H1 (cell line): ENCODE measurements around the gene LHX2.

Experiments used
- BRCA1 ChIP-seq: IDR thresholded peaks from 2 replicates; pipeline ENCODE4 v1.6.1; 2012; ENCODE audit warnings: low read depth, low read length, improper control_type of control experiment
- CBX8 ChIP-seq: fragments of 300-800, 300-1000 bp; sonication (generic); IDR thresholded peaks from 2 replicates; pipeline ENCODE4 v1.7.1; 2016; ENCODE audit warnings: low read depth, low read length, borderline replicate concordance
- CHD2 ChIP-seq: IDR thresholded peaks from 2 replicates; pipeline ENCODE4 v1.6.1; 2012; ENCODE audit warnings: low read length, improper control_type of control experiment
- CHD7 ChIP-seq: fragments of 300-600 bp; sonication (generic); IDR thresholded peaks from 2 replicates; pipeline ENCODE4 v1.7.1; 2012; ENCODE audit warnings: low read length, moderate library complexity, mild to moderate bottlenecking, inconsistent platforms; ENCODE audit not compliant: insufficient replicate concordance
- CTCF ChIP-seq, 3 experiments: IDR thresholded peaks; 1 replicate in 2 of 3; 2 replicates in 1 of 3; pipeline versions ENCODE4 v1.5.1 to v1.6.1; 2011; ENCODE audit warnings: low read length in 3 of 3, mild to moderate bottlenecking in 3 of 3, inconsistent platforms in 2 of 3, low read depth in 1 of 3, moderate library complexity in 1 of 3; ENCODE audit not compliant: insufficient read depth in 1 of 3; ENCODE audit errors: control extremely low read depth in 1 of 3
- EP300 ChIP-seq, 2 experiments: IDR thresholded peaks; 1 replicate in 1 of 2; 2 replicates in 1 of 2; pipeline ENCODE4 v1.6.1; 2011 to 2012; ENCODE audit warnings: low read depth in 2 of 2, low read length in 2 of 2, mild to moderate bottlenecking in 2 of 2, borderline replicate concordance in 1 of 2, inconsistent platforms in 1 of 2, moderate library complexity in 1 of 2
- EZH2 ChIP-seq: fragments of 200-600 bp; sonication (generic); IDR thresholded peaks from 2 replicates; pipeline ENCODE4 v1.7.1; 2012; ENCODE audit warnings: low read depth, mild to moderate bottlenecking, moderate library complexity, low read length, inconsistent platforms; ENCODE audit not compliant: severe bottlenecking
- JUN ChIP-seq: IDR thresholded peaks from 2 replicates; pipeline ENCODE4 v1.6.1; 2011; ENCODE audit warnings: low read depth, mild to moderate bottlenecking, improper control_type of control experiment, low read length
- POLR2A ChIP-seq, 2 experiments: IDR thresholded peaks; 1 replicate in 1 of 2; 2 replicates in 1 of 2; pipeline ENCODE4 v1.6.1; 2011; ENCODE audit warnings: low read depth in 2 of 2, low read length in 2 of 2, mild to moderate bottlenecking in 2 of 2; ENCODE audit errors: control extremely low read depth in 1 of 2
- POLR2AphosphoS5 ChIP-seq: IDR thresholded peaks from 2 replicates; pipeline ENCODE4 v1.6.1; 2011; ENCODE audit warnings: low read depth, low read length
- RAD21 ChIP-seq, 2 experiments: IDR thresholded peaks in 1 of 2; conservative IDR thresholded peaks in 1 of 2; 2 replicates each; pipeline ENCODE4 v1.6.1; 2011; ENCODE audit warnings: low read depth in 2 of 2, low read length in 2 of 2, improper control_type of control experiment in 1 of 2, inconsistent platforms in 1 of 2, mild to moderate bottlenecking in 1 of 2, moderate library complexity in 1 of 2
- RXRA ChIP-seq: IDR thresholded peaks from 2 replicates; pipeline ENCODE4 v1.6.1; 2011; ENCODE audit warnings: low read depth, mild to moderate bottlenecking, low read length, moderate library complexity; ENCODE audit not compliant: insufficient read depth
- TAF1 ChIP-seq: IDR thresholded peaks from 2 replicates; pipeline ENCODE4 v1.6.1; 2011; ENCODE audit warnings: mild to moderate bottlenecking, low read depth, low read length

- TF ChIP-seq EZH2 (no peak), CTCF (IDR thresholded peaks at IDR 0.05; ENCODE audit: control extremely low read depth in 1 of 3, insufficient read depth in 1 of 3, low read depth in 1 of 3, low read length in 3 of 3) (peak in 1 of 3 experiments; percentile 49; a peak in 2 of 4 replicates), CHD7 (no peak), POLR2AphosphoS5 (no peak), POLR2A (IDR thresholded peaks at IDR 0.05; ENCODE audit: control extremely low read depth in 1 of 2, low read depth in 2 of 2, low read length in 2 of 2) (no peak), JUN (no peak), CBX8 (no peak), RXRA (no peak), CHD2 (no peak), RAD21 (IDR thresholded peaks at IDR 0.05 in 1 of 2, conservative IDR thresholded peaks at IDR 0.05 in 1 of 2; ENCODE audit: low read depth in 2 of 2, low read length in 2 of 2) (peak in 1 of 2 experiments; percentile 25; a peak in 2 of 4 replicates), TAF1 (no peak), EP300 (IDR thresholded peaks at IDR 0.05; ENCODE audit: borderline replicate concordance in 1 of 2, low read depth in 2 of 2, low read length in 2 of 2) (no peak), BRCA1 (no peak)
Observed at GRCh38 chr9:124037790-124038189, 26.2 kb downstream of the LHX2 start.
